HAP-1 (cell line): ENCODE measurements around the gene FADD.
A peak's percentile ranks its signal among the peaks of the same experiment; 100 is the strongest.

Experiments
- DNase-seq, 2 experiments: peaks; one replicate each; pipeline ENCODE4 v3.0.0-alpha.2; 2016 to 2020; ENCODE audit warnings: low spot score in 2 of 2
- H3K27me3 ChIP-seq: fragments of 250-450 bp; sonication (Bioruptor Pico); 2 replicates; pipeline ENCODE4 v1.5.1; 2020; ENCODE audit warnings: low read depth, mild to moderate bottlenecking, moderate library complexity
- H3K36me3 ChIP-seq: fragments of 250-450 bp; sonication (Bioruptor Pico); replicated peaks from 2 replicates; pipeline ENCODE4 v1.5.1; 2020; ENCODE audit warnings: mild to moderate bottlenecking
- H3K4me1 ChIP-seq: fragments of 250-450 bp; sonication (Bioruptor Pico); 2 replicates; pipeline ENCODE4 v1.5.1; 2020; ENCODE audit warnings: mild to moderate bottlenecking
- H3K4me3 ChIP-seq: fragments of 250-450 bp; sonication (Bioruptor Pico); 2 replicates; pipeline ENCODE4 v1.5.1; 2020; ENCODE audit warnings: mild to moderate bottlenecking, moderate library complexity
- H3K9me3 ChIP-seq: fragments of 250-450 bp; sonication (Bioruptor Pico); 2 replicates; pipeline ENCODE4 v1.5.1; 2020; ENCODE audit warnings: mild to moderate bottlenecking, moderate library complexity
- in situ Hi-C: fragments of 300-500 bp; cut with MboI; formaldehyde crosslinking; loops from 3 replicates; pipeline ENCODE4 v1.14.3; 2020; ENCODE audit warnings: low sequenced_read_pairs, inconsistent platforms, mixed read lengths

The FADD gene

GRCh38 chr11:70225681-70226177, 22.6 kb downstream of the FADD start:
- DNase-seq = no peak
- H3K36me3 ChIP-seq = no peaks in the 10 kb centered on the region
- no peaks in the 10 kb centered on the region for H3K9me3 ChIP-seq
- no peaks in the 10 kb centered on the region; the same call in 1 of the 2 replicates for H3K27me3 ChIP-seq
- H3K4me3 ChIP-seq = no peak overlapping the region
- H3K4me1 ChIP-seq = no peaks in the 10 kb centered on the region
- in situ Hi-C loops = no loop called here

DNA sequence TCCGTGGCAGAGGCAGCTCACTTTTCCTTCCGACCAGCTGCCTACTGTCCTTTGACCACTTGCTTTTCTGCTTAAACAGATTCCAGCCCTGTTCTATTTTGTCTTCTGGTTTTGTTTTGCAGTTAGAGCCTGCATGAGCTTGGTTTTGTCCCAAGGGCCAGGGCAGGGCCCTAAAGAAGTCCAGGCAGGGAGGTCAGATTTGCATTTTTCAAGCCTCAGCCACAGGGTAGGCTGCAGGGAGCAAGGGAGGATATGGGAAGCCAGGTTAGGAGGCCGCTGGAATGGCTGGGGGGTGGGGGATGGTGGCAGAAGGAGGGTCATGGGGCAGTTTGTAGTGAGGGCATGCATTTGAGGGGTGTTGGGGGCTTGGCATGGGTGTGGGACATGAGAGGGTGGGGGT, 23.1 kb downstream of the FADD start:
- H3K4me3 ChIP-seq = no peak overlapping the region
- H3K4me1 ChIP-seq = no peaks in the 10 kb centered on the region
- H3K9me3 ChIP-seq = no peaks in the 10 kb centered on the region
- H3K36me3 ChIP-seq = no peaks in the 10 kb centered on the region
- no peaks in the 10 kb centered on the region; the same call in 1 of the 2 replicates for H3K27me3 ChIP-seq
- in situ Hi-C loops = no loop called here
- no peak for DNase-seq

GRCh38 chr11:70226967-70227366, 23.9 kb downstream of the FADD start:
- peak in 1 of 2 experiments; percentile 52 for DNase-seq
- in situ Hi-C loops = no loop called here
- Histone ChIP-seq H3K4me3 (no peak overlapping the region), H3K9me3 (no peaks in the 10 kb centered on the region), H3K4me1 (no peaks in the 10 kb centered on the region), H3K27me3 (no peaks in the 10 kb centered on the region; the same call in 1 of the 2 replicates), H3K36me3 (no peaks in the 10 kb centered on the region)

DNA sequence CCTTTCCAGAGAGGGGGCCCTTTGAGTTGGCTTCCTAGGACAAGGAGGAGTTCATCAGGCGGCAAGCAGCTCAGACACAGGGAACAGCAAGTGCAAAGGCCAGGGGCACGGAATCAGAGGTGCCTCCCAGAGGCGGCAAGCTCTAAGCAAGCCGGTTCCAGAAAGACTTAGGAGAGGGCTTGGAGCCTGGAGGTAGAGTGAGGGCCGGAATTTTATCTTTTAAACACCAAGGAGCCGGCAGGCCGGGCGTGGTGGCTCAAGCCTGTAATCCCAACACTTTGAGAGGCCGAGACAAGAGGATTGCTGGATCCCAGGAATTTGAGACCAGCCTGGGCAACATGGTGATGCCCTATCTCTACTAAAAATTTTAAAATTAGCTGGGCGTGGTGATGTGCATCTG, 26.6 kb downstream of the FADD start:
- in situ Hi-C loops = no loop called here
- Histone ChIP-seq H3K4me3 (no peak overlapping the region), H3K4me1 (no peaks in the 10 kb centered on the region), H3K27me3 (no peaks in the 10 kb centered on the region), H3K36me3 (no peaks in the 10 kb centered on the region), H3K9me3 (no peaks in the 10 kb centered on the region)
- no peak for DNase-seq

DNA sequence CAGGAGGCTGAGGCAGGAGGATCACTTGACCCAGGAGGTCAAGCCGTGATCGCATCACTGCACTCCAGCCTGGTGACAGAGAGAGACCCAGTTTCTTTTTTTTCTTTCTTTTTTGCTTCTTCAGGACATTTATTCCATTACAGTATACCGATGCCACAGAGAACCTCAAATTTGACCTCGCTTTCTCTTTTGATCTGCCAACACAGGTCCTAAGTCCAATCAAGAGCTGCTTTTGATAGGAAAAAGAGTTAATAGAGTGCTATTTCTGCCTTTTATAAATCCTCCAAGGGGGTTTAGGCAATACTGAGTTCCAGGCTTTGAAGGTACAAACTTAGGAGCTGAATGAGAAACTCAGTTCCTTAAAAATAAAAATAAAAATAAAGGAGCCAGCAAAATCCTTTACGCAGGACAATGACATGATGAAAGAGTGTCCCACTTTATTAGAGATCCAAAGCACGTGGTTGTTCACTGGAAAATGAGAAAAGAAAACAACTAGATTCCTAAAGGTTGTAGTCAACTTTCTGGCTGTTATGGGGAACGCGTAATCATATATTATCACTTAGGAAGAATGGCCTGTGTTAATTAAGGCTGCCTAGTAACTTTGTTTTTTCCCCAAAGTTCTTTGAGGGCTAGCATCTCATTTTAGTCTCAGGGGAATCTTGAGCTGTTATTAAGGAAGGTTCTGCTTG, 27.2 kb downstream of the FADD start:
- no peaks in the 10 kb centered on the region for H3K9me3 ChIP-seq
- H3K4me3 ChIP-seq = no peak overlapping the region
- H3K27me3 ChIP-seq = no peaks in the 10 kb centered on the region
- in situ Hi-C loops = no loop called here
- no peaks in the 10 kb centered on the region for H3K36me3 ChIP-seq
- no peak for DNase-seq
- no peaks in the 10 kb centered on the region for H3K4me1 ChIP-seq

- in situ Hi-C loops = no loop called here
- no peaks in the 10 kb centered on the region for H3K9me3 ChIP-seq
- no peaks in the 10 kb centered on the region for H3K4me1 ChIP-seq
- no peaks in the 10 kb centered on the region for H3K36me3 ChIP-seq
- no peaks in the 10 kb centered on the region for H3K27me3 ChIP-seq
- DNase-seq = no peak
- no peak overlapping the region for H3K4me3 ChIP-seq
These were observed 28.0 kb downstream of the FADD start for GRCh38 chr11:70230840-70231710.

DNA sequence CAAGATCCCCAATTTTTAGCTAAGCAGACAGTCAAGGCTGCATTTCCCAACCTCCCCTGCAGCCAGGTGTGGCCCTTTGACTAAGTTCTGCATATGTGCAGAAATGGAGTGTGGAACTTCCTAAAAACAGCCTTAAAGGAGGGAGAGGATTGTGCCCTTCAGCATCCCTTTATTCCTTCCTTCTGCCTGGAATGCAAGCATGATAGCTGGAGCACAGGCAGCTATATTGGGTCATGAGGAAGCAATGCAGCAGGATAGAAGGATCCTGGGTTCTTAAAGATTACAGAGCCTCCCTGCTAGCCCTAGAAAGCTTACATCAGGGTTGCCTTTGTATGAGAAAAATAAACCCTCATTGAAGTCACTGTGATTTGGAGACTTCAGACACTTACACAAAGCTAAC, 29.9 kb downstream of the FADD start:
- in situ Hi-C loops = no loop called here
- Histone ChIP-seq H3K9me3 (no peaks in the 10 kb centered on the region), H3K4me3 (no peak overlapping the region), H3K36me3 (no peaks in the 10 kb centered on the region), H3K27me3 (no peaks in the 10 kb centered on the region), H3K4me1 (no peaks in the 10 kb centered on the region)
- no peak for DNase-seq

- Histone ChIP-seq H3K36me3 (no peaks in the 10 kb centered on the region), H3K4me1 (no peaks in the 10 kb centered on the region), H3K4me3 (no peak overlapping the region), H3K9me3 (no peaks in the 10 kb centered on the region), H3K27me3 (no peaks in the 10 kb centered on the region)
- DNase-seq = no peak
- in situ Hi-C loops = no loop called here
These were observed 30.4 kb downstream of the FADD start for GRCh38 chr11:70233511-70233934.

GRCh38 chr11:70233962-70234361, 30.9 kb downstream of the FADD start:
- in situ Hi-C loops = no loop called here
- Histone ChIP-seq H3K9me3 (no peaks in the 10 kb centered on the region), H3K4me1 (no peaks in the 10 kb centered on the region), H3K27me3 (no peaks in the 10 kb centered on the region), H3K4me3 (no peak overlapping the region), H3K36me3 (no peaks in the 10 kb centered on the region)
- DNase-seq = no peak

DNA sequence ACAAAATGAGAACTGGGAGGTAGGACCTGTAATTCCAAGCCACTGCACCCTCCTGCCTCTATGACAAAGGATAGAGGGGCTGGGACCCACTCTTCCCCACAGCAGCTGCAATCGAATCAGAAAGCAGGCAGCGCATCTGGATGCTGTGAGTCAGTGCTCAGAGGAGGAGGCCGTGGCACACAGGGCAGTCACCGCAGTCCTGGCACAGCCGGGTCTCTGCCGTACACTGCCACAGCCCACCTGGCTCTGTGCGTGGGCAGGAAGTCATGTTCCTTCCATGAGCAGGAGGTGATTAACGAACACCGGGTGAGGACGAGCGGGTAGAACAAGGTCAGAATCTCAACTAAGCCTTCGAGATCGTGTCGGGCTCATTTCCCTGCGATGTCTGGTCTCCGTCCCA, 37.2 kb downstream of the FADD start:
- in situ Hi-C loops = no loop called here
- H3K36me3 ChIP-seq = no peaks in the 10 kb centered on the region
- H3K4me3 ChIP-seq = no peak overlapping the region
- H3K27me3 ChIP-seq = peaks cover 5% of the 10 kb centered on the region; the same call in 1 of the 2 replicates
- no peaks in the 10 kb centered on the region for H3K9me3 ChIP-seq
- DNase-seq = no peak
- no peaks in the 10 kb centered on the region for H3K4me1 ChIP-seq

- H3K36me3 ChIP-seq = no peaks in the 10 kb centered on the region
- in situ Hi-C loops = no loop called here
- no peak overlapping the region for H3K4me3 ChIP-seq
- H3K4me1 ChIP-seq = no peaks in the 10 kb centered on the region
- no peak for DNase-seq
- H3K27me3 ChIP-seq = peaks cover 5% of the 10 kb centered on the region; the same call in 1 of the 2 replicates
- H3K9me3 ChIP-seq = no peaks in the 10 kb centered on the region
These were observed 38.6 kb downstream of the FADD start for GRCh38 chr11:70241709-70242108.

GRCh38 chr11:70242885-70243284, 39.8 kb downstream of the FADD start:
- in situ Hi-C loops = no loop called here

DNA sequence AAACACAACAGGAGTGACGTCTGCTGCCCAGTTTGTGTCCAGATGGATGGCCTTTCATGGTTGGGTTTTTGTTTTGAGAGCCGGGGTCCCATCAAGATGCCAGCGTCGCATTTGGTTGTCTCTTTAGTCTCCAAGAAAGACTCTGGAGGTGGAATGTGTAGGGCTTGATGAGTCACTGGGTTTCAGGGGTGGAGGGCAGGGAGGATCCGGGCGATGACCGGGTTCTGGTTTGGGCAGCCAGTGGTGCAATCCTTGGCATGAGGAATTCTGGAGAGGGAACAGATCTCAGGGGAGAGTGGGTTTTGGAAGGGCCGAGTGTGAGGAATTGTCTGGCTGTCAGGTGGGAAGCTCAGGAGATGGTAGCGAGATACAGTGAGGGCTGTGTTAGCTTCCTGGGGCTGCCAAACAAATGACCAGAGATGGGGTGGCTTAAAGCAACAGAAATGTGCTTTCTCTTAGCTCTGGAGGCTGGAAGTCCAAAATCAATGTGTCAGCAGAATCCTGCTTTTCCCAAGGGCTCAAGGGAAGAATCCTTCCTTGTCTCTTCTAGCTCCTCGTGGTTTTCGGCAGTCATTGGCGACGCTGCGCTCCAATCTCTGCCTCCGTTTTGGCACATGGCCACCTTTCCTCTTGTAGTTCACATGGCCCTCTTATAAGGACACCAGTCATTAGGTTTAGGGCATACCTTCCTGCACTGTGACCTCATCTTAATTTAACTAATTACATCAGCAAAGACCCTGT, 41.0 kb downstream of the FADD start:
- H3K4me1 ChIP-seq = no peaks in the 10 kb centered on the region
- peaks cover 5% of the 10 kb centered on the region; the same call in 1 of the 2 replicates for H3K27me3 ChIP-seq
- no peaks in the 10 kb centered on the region for H3K9me3 ChIP-seq
- H3K36me3 ChIP-seq = no peaks in the 10 kb centered on the region
- DNase-seq = no peak
- in situ Hi-C loops = no loop called here
- no peak overlapping the region for H3K4me3 ChIP-seq

More at GRCh38 chr11:70242885-70243284, 39.8 kb downstream of the FADD start:
- Histone ChIP-seq H3K36me3 (no peaks in the 10 kb centered on the region), H3K4me1 (no peaks in the 10 kb centered on the region), H3K27me3 (peaks cover 5% of the 10 kb centered on the region; the same call in 1 of the 2 replicates), H3K9me3 (no peaks in the 10 kb centered on the region), H3K4me3 (no peak overlapping the region)
- DNase-seq = no peak
